ENCODE measurements around the gene RPTOR.

Gene RPTOR

GRCh38 chr17:80775863-80776262 is 231.2 kb downstream of the RPTOR start:
- Histone ChIP-seq H3K4me3 (ENCODE audit: low read depth, low read length, poor library complexity, severe bottlenecking) (no peak overlapping the region), H3F3A (ENCODE audit: insufficient read depth, low read length) (0 out of 2 replicates have a peak, but pooled peaks cover 3% of the 10 kb centered on the region), H3K27me3 (ENCODE audit: insufficient read depth, low read length) (no peaks in the 10 kb centered on the region), H3K36me3 (ENCODE audit: insufficient read depth, low read length) (peaks cover 76% of the 10 kb centered on the region), H3K79me2 (ENCODE audit: insufficient read depth, low read length) (no peaks in the 10 kb centered on the region), H3K4me2 (ENCODE audit: low read length) (no peak overlapping the region), H3K9ac (ENCODE audit: low read length) (no peak overlapping the region), H3K9me2 (ENCODE audit: low read depth, low read length) (no peaks in the 10 kb centered on the region), H4K20me1 (ENCODE audit: insufficient read depth, low read length) (no peaks in the 10 kb centered on the region), H2AFZ (ENCODE audit: low read length) (no peak overlapping the region), H3K9me3 (ENCODE audit: low read length) (no peaks in the 10 kb centered on the region), H3K4me1 (ENCODE audit: insufficient read depth, low read length, severe bottlenecking) (peaks cover 96% of the 10 kb centered on the region), H3K27ac (ENCODE audit: low read depth, low read length, poor library complexity, severe bottlenecking) (peak overlapping the region; percentile 96)
- TF ChIP-seq EZH2 (IDR thresholded peaks at IDR 0.05; ENCODE audit: borderline replicate concordance, low read length) (no peak), CTCF (IDR thresholded peaks at IDR 0.05; ENCODE audit: low read length) (no peak)

GRCh38 chr17:80777274-80777673 is 232.6 kb downstream of the RPTOR start:
- no peaks in the 10 kb centered on the region for H3K9me2 ChIP-seq (ENCODE audit: low read depth, low read length)
- TF ChIP-seq CTCF (IDR thresholded peaks at IDR 0.05; ENCODE audit: low read length), result no peak
- no peak for TF ChIP-seq EZH2 (IDR thresholded peaks at IDR 0.05; ENCODE audit: borderline replicate concordance, low read length)
- H3K79me2 ChIP-seq (ENCODE audit: insufficient read depth, low read length), result peaks cover 7% of the 10 kb centered on the region
- no peak overlapping the region for H3K9ac ChIP-seq (ENCODE audit: low read length)
- no peak overlapping the region for H2AFZ ChIP-seq (ENCODE audit: low read length)
- peaks cover 96% of the 10 kb centered on the region for H3K4me1 ChIP-seq (ENCODE audit: insufficient read depth, low read length, severe bottlenecking)
- H3K4me3 ChIP-seq (ENCODE audit: low read depth, low read length, poor library complexity, severe bottlenecking), result no peak overlapping the region
- peak overlapping the region; percentile 96 for H3K27ac ChIP-seq (ENCODE audit: low read depth, low read length, poor library complexity, severe bottlenecking)
- no peaks in the 10 kb centered on the region for H3K27me3 ChIP-seq (ENCODE audit: insufficient read depth, low read length)
- H3K36me3 ChIP-seq (ENCODE audit: insufficient read depth, low read length), result peaks cover 68% of the 10 kb centered on the region
- 0 out of 2 replicates have a peak, but pooled peaks cover 3% of the 10 kb centered on the region for H3F3A ChIP-seq (ENCODE audit: insufficient read depth, low read length)
- H4K20me1 ChIP-seq (ENCODE audit: insufficient read depth, low read length), result no peaks in the 10 kb centered on the region
- H3K9me3 ChIP-seq (ENCODE audit: low read length), result no peaks in the 10 kb centered on the region
- H3K4me2 ChIP-seq (ENCODE audit: low read length), result no peak overlapping the region

DNA sequence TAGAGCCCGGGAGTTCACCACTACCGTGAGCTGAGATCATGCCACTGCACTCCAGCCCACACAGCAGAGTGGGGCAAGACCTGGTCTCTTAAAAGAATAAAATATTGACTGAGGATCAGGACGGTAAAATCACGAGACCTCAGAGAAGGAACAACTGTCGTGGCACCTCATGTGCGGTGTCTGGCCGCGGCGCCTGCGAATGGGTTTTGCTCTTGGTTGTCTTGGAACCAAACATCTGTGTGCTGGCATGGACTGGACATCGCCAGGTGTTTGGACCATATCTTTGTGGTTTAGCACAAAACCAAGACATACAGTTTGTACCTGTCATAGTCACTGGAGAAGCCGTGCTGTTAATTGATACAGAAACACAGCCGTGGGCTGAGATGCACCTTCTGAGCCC is 234.1 kb downstream of the RPTOR start:
- Histone ChIP-seq H3K9me3 (ENCODE audit: low read length) (no peaks in the 10 kb centered on the region), H3K27ac (ENCODE audit: low read depth, low read length, poor library complexity, severe bottlenecking) (peak overlapping the region; percentile 96), H3K4me2 (ENCODE audit: low read length) (peak overlapping the region; percentile 62; the same call in 1 of the 2 replicates), H3K9me2 (ENCODE audit: low read depth, low read length) (no peaks in the 10 kb centered on the region), H3K4me3 (ENCODE audit: low read depth, low read length, poor library complexity, severe bottlenecking) (no peak overlapping the region), H3K27me3 (ENCODE audit: insufficient read depth, low read length) (no peaks in the 10 kb centered on the region), H3K79me2 (ENCODE audit: insufficient read depth, low read length) (peaks cover 16% of the 10 kb centered on the region), H3K36me3 (ENCODE audit: insufficient read depth, low read length) (peaks cover 77% of the 10 kb centered on the region), H3K4me1 (ENCODE audit: insufficient read depth, low read length, severe bottlenecking) (peaks cover 94% of the 10 kb centered on the region), H4K20me1 (ENCODE audit: insufficient read depth, low read length) (no peaks in the 10 kb centered on the region), H2AFZ (ENCODE audit: low read length) (no peak overlapping the region), H3F3A (ENCODE audit: insufficient read depth, low read length) (0 out of 2 replicates have a peak, but pooled peaks cover 3% of the 10 kb centered on the region), H3K9ac (ENCODE audit: low read length) (peak overlapping the region; percentile 57; the same call in 1 of the 2 replicates)
- TF ChIP-seq CTCF (IDR thresholded peaks at IDR 0.05; ENCODE audit: low read length), result no peak
- TF ChIP-seq EZH2 (IDR thresholded peaks at IDR 0.05; ENCODE audit: borderline replicate concordance, low read length), result no peak

Measured in OCI-LY1 (cell line).